Activated B cell treated with CpG ODN at 0.5 μM for 24 hours (primary cell): ENCODE measurements around the gene TMEM117. TPM values are rescaled to one million over a fixed set of nuclear protein-coding genes. Genes with fewer than 3 reads are reported as not detected.

ENCODE experiments used
- ATAC-seq: fragments of 200-7000 bp; cut with Tn5 transposase; one replicate; pipeline ENCODE4 v1.10.0; 2021; ENCODE audit warnings: low read depth, mild to moderate bottlenecking, moderate library complexity
- CTCF ChIA-PET: fragments of 350-600 bp; sonication (Branson Sonifier 250); formaldehyde crosslinking; loops from one replicate; lab custom pipeline; 2021; ENCODE audit warnings: antibody characterized with exemption; lab: Charles Lee
- POLR2A ChIA-PET: fragments of 350-600 bp; sonication (Branson Sonifier 250); formaldehyde crosslinking; loops from one replicate; lab custom pipeline; 2021; ENCODE audit warnings: antibody characterized with exemption; lab: Charles Lee
- DNase-seq: peaks from one replicate; pipeline ENCODE4 v3.0.0; 2022
- H3K27ac Mint-ChIP-seq: one replicate; pipeline ENCODE4 v1.8.0; 2020; ENCODE audit warnings: mixed read lengths
- H3K27me3 Mint-ChIP-seq: one replicate; pipeline ENCODE4 v1.8.0; 2021; ENCODE audit warnings: mixed read lengths
- H3K36me3 Mint-ChIP-seq: one replicate; pipeline ENCODE4 v1.8.0; 2021; ENCODE audit warnings: low read depth, mixed read lengths
- H3K4me1 Mint-ChIP-seq: one replicate; pipeline ENCODE4 v1.8.0; 2021; ENCODE audit warnings: mixed read lengths
- H3K4me3 Mint-ChIP-seq: one replicate; pipeline ENCODE4 v1.8.0; 2020; ENCODE audit warnings: mild to moderate bottlenecking, mixed read lengths
- H3K9me3 Mint-ChIP-seq: one replicate; pipeline ENCODE4 v1.8.0; 2020; ENCODE audit warnings: mixed read lengths
- intact Hi-C: fragments of 100-400 bp; cut with micrococcal nuclease; formaldehyde crosslinking; loops from one replicate; pipeline ENCODE4 v1.15.1; 2024
- total RNA-seq: library from RNA; stranded (reverse); gene quantifications from 2 replicates; pipeline ENCODE4 v1.2.3, GENCODE V29; 2022
- TF ChIP-seq, protein P1 (sequence below): fragments of 200-600 bp; IDR thresholded peaks from one replicate; pipeline ENCODE4 v1.8.0; 2022; ENCODE audit warnings: antibody characterized with exemption, mild to moderate bottlenecking

TMEM117 gene
- total RNA-seq, 1 donor from 2014 or later = 4.8 TPM

DNA sequence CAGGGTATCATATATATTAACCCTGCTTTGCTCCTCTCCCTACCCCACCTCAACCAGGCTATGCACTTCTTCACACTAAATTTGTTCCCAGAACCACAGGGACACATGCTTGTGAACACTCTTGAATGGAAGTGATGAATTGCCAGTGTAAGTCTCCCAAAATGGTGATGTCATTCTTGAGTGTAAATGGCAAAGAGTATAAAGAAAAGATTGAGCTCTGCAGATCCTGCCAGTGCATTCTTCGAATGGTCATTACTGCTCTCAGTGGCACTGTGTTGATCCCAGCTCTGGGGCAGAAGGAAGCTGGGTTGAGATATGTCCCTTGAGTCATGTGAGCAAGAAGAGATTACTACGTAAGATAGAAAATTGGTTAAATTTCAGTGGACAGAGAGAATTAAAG, 313.1 kb downstream of the TMEM117 start:
- no peaks in the 10 kb centered on the region for H3K27me3 Mint-ChIP-seq
- DNase-seq = no peak
- CTCF ChIA-PET = interaction anchor here (1.2 kb wide), 1 partner anchor 94 kb away, joined by 3 read pairs; no protein-coding TSS in a partner anchor

DNA sequence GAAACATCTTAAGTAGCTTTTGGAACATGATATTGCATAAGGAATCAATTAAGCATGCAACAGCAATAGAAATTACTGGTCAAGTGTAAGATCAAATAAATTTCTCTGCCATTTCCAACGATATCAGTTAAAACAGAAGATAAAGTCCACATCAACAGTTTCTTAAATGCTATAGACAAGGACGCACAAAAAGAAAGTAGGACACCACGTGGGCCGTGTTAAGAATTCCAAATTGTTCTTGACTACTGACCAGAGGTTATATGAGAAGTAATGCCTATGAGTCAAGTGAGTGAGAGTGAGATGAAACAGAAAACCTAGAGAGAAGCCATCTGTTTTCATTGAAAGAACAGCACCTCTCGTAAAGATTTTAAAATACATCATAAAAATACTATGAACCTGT, 318.2 kb downstream of the TMEM117 start:
- no peaks in the 10 kb centered on the region for H3K9me3 Mint-ChIP-seq
- ATAC-seq = no peak

More for the DNA sequence above, 313.1 kb downstream of the TMEM117 start:
- H3K27ac Mint-ChIP-seq = no peak overlapping the region
- H3K36me3 Mint-ChIP-seq = peaks cover under 1% of the 10 kb centered on the region
- TF ChIP-seq, protein P1, sequence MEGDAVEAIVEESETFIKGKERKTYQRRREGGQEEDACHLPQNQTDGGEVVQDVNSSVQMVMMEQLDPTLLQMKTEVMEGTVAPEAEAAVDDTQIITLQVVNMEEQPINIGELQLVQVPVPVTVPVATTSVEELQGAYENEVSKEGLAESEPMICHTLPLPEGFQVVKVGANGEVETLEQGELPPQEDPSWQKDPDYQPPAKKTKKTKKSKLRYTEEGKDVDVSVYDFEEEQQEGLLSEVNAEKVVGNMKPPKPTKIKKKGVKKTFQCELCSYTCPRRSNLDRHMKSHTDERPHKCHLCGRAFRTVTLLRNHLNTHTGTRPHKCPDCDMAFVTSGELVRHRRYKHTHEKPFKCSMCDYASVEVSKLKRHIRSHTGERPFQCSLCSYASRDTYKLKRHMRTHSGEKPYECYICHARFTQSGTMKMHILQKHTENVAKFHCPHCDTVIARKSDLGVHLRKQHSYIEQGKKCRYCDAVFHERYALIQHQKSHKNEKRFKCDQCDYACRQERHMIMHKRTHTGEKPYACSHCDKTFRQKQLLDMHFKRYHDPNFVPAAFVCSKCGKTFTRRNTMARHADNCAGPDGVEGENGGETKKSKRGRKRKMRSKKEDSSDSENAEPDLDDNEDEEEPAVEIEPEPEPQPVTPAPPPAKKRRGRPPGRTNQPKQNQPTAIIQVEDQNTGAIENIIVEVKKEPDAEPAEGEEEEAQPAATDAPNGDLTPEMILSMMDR = no peak
- intact Hi-C loops = no loop called here
- ATAC-seq = no peak
- POLR2A ChIA-PET = no interaction called here
- no peak overlapping the region for H3K4me3 Mint-ChIP-seq
- no peaks in the 10 kb centered on the region for H3K4me1 Mint-ChIP-seq
- no peaks in the 10 kb centered on the region for H3K9me3 Mint-ChIP-seq

DNA sequence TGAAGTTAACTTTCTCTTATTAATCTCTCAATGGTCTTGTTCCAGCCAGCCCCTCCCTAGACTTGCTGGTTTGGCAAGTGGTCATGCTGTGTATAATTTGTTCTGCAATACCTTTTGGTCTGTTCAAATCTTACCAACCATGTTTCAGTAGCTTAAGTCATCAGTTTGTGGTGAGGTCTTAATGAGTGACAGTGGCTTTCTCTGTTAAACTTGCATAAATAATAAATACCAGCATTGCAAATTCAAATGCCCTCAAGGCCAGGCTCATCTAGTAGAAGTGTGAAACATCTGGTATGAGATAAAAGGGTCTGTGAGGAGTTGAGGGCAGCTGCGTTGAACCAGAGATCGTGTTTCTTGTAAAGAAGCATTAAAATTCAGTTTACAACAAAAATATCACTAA, 319.5 kb downstream of the TMEM117 start:
- no peak for DNase-seq
- Mint-ChIP-seq H3K4me1 (peaks cover 10% of the 10 kb centered on the region), H3K27me3 (no peaks in the 10 kb centered on the region), H3K4me3 (no peak overlapping the region), H3K27ac (no peak overlapping the region), H3K36me3 (no peaks in the 10 kb centered on the region), H3K9me3 (no peaks in the 10 kb centered on the region)
- ATAC-seq = no peak
- POLR2A ChIA-PET = no interaction called here
- CTCF ChIA-PET = no interaction called here
- TF ChIP-seq, protein P1 = no peak
- intact Hi-C loops = no loop called here

More for the DNA sequence above, 318.2 kb downstream of the TMEM117 start:
- Mint-ChIP-seq H3K4me3 (no peak overlapping the region), H3K4me1 (peaks cover 10% of the 10 kb centered on the region), H3K27me3 (no peaks in the 10 kb centered on the region), H3K27ac (no peak overlapping the region), H3K36me3 (no peaks in the 10 kb centered on the region)
- intact Hi-C loops = no loop called here
- no peak for DNase-seq
- CTCF ChIA-PET = no interaction called here
- TF ChIP-seq, protein P1 = no peak
- POLR2A ChIA-PET = no interaction called here

DNA sequence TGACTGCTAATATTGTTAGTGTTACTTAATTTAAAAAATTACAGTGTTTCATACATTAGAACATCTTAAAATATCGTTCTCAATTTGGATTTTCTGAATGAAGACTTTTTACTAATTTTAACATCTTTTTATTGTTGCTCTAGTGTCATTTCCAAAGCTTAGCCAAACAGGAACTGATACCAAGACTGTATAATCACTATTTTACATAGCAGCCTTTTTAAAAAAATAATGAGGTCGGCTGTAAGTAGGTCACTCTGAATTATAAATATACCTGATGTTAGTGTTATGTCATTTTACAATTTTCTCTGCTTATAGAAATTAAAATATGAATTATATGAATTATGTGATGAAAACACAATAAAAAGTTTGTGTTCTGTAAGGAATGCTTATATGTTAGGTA, 321.5 kb downstream of the TMEM117 start:
- Mint-ChIP-seq H3K36me3 (no peaks in the 10 kb centered on the region), H3K27me3 (no peaks in the 10 kb centered on the region), H3K9me3 (no peaks in the 10 kb centered on the region), H3K27ac (no peak overlapping the region), H3K4me3 (no peak overlapping the region), H3K4me1 (peaks cover 10% of the 10 kb centered on the region)
- POLR2A ChIA-PET = no interaction called here
- intact Hi-C loops = no loop called here
- DNase-seq (no peak), ATAC-seq (no peak)
- TF ChIP-seq, protein P1 = no peak
- CTCF ChIA-PET = no interaction called here

DNA sequence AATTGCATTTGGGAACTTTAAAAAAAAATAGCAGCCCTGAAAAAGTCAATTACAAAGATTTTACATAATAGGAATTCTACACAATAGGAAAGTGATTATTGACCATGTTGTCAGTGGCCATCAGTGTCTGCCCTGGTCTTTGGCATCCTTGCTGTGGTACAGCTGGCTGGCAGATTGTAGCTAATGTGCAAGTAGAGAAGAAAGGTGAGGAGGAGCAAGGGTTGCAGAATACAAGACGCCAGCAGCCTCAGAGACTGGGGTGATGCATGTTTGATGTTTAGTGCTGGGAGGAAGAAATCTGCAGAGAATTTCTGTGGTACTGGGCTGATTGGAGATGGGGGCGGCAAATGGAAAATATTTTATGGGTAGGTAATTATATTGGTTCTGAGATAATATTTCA, 322.9 kb downstream of the TMEM117 start:
- no peak for DNase-seq
- H3K36me3 Mint-ChIP-seq = no peaks in the 10 kb centered on the region
- no peak for ATAC-seq
- ChIA-PET CTCF (no interaction called here), POLR2A (no interaction called here)
- H3K4me1 Mint-ChIP-seq = peaks cover 10% of the 10 kb centered on the region
- no peaks in the 10 kb centered on the region for H3K27me3 Mint-ChIP-seq
- TF ChIP-seq, protein P1 = no peak
- intact Hi-C loops = no loop called here
- no peak overlapping the region for H3K4me3 Mint-ChIP-seq
- no peak overlapping the region for H3K27ac Mint-ChIP-seq
- H3K9me3 Mint-ChIP-seq = no peaks in the 10 kb centered on the region
